ENCODE measurements around the gene DCAF16. TPM values are rescaled to one million over a fixed set of nuclear protein-coding genes. Genes with fewer than 3 reads are reported as not detected.

Gene DCAF16
- total RNA-seq, 6 experiments from 2014 or later, result 4.2 to 7.9 (median 5.6) TPM

GRCh38 chr4:17794730-17795129, 15.8 kb downstream of the DCAF16 start:
- TF ChIP-seq CTCF (IDR thresholded peaks at IDR 0.05) (no peak), POLR2A (IDR thresholded peaks at IDR 0.05) (no peak)
- Histone ChIP-seq H3K4me3 (no peak overlapping the region), H3K9me3 (no peaks in the 10 kb centered on the region), H3K36me3 (peaks cover 0 to 4% (median 0%) of the 10 kb centered on the region in 4 donors), H3K27me3 (no peaks in the 10 kb centered on the region), H3K27ac (no peak overlapping the region), H3K4me1 (no peaks in the 10 kb centered on the region)
- intact Hi-C loops (cut with DNase I), result no loop called here
- no peak for DNase-seq
- ATAC-seq, result no peak
- 73% methylated on average over 1 of the region's 1 CpG for WGBS (ENCODE audit: insufficient coverage, low coverage, low lambda C conversion rate, missing lambda C conversion rate)

- TF ChIP-seq CTCF (IDR thresholded peaks at IDR 0.05) (no peak), POLR2A (IDR thresholded peaks at IDR 0.05) (no peak)
- Histone ChIP-seq H3K36me3 (peaks cover 0 to 2% (median 0%) of the 10 kb centered on the region in 4 donors), H3K9me3 (no peaks in the 10 kb centered on the region), H3K27me3 (no peaks in the 10 kb centered on the region), H3K4me1 (no peaks in the 10 kb centered on the region), H3K27ac (no peak overlapping the region), H3K4me3 (no peak overlapping the region)
- intact Hi-C loops (cut with DNase I), result no loop called here
- ATAC-seq (no peak), DNase-seq (no peak)
These were observed 21.6 kb downstream of the DCAF16 start for GRCh38 chr4:17788956-17789355.

GRCh38 chr4:17787315-17787714, 23.2 kb downstream of the DCAF16 start:
- Histone ChIP-seq H3K4me1 (no peaks in the 10 kb centered on the region), H3K36me3 (no peaks in the 10 kb centered on the region), H3K27me3 (no peaks in the 10 kb centered on the region), H3K27ac (no peak overlapping the region), H3K4me3 (no peak overlapping the region), H3K9me3 (no peaks in the 10 kb centered on the region)
- WGBS (ENCODE audit: insufficient coverage, low coverage, low lambda C conversion rate, missing lambda C conversion rate), result 80% methylated on average over 5 of the region's 5 CpGs
- no peak for ATAC-seq
- intact Hi-C loops (cut with DNase I), result no loop called here
- no peak for TF ChIP-seq CTCF (IDR thresholded peaks at IDR 0.05)
- no peak for TF ChIP-seq POLR2A (IDR thresholded peaks at IDR 0.05)
- DNase-seq, result no peak

GRCh38 chr4:17786567-17786966, 24.0 kb downstream of the DCAF16 start:
- ATAC-seq (no peak), DNase-seq (no peak)
- H3K27ac ChIP-seq, result no peak overlapping the region
- H3K36me3 ChIP-seq, result no peaks in the 10 kb centered on the region
- intact Hi-C loops (cut with DNase I), result no loop called here
- no peaks in the 10 kb centered on the region for H3K9me3 ChIP-seq
- H3K4me3 ChIP-seq, result no peak overlapping the region
- TF ChIP-seq POLR2A (IDR thresholded peaks at IDR 0.05), result no peak
- no peak for TF ChIP-seq CTCF (IDR thresholded peaks at IDR 0.05)
- 54% methylated on average over 4 of the region's 5 CpGs for WGBS (ENCODE audit: insufficient coverage, low coverage, low lambda C conversion rate, missing lambda C conversion rate)
- H3K4me1 ChIP-seq, result peaks cover 0 to 4% (median 0%) of the 10 kb centered on the region in 4 donors
- no peaks in the 10 kb centered on the region for H3K27me3 ChIP-seq

- no peak overlapping the region for H3K27ac ChIP-seq
- no peaks in the 10 kb centered on the region for H3K36me3 ChIP-seq
- TF ChIP-seq POLR2A (IDR thresholded peaks at IDR 0.05), result no peak
- WGBS (ENCODE audit: insufficient coverage, low coverage, low lambda C conversion rate, missing lambda C conversion rate), result 76% methylated on average over 5 of the region's 5 CpGs
- no peaks in the 10 kb centered on the region for H3K27me3 ChIP-seq
- H3K9me3 ChIP-seq, result no peaks in the 10 kb centered on the region
- H3K4me3 ChIP-seq, result no peak overlapping the region
- no peak for DNase-seq
- no peak for ATAC-seq
- H3K4me1 ChIP-seq, result peaks cover 0 to 11% (median 0%) of the 10 kb centered on the region in 4 donors
- intact Hi-C loops (cut with DNase I), result no loop called here
These were observed 24.7 kb downstream of the DCAF16 start for GRCh38 chr4:17785858-17786257.
